ENCODE results near the gene SPOPL.

The SPOPL gene

GRCh38 chr2:138499684-138500083 is 1.9 kb upstream of the SPOPL start:
- H3K27ac ChIP-seq (ENCODE audit: low read length) = no peak overlapping the region
- no peaks in the 10 kb centered on the region for H3K9me3 ChIP-seq (replicated peaks; ENCODE audit: insufficient read depth, low read length)
- DNase-seq = no peak
- H2AFZ ChIP-seq (ENCODE audit: low read length) = no peak overlapping the region
- H3K79me2 ChIP-seq (ENCODE audit: low read length) = peaks cover 28% of the 10 kb centered on the region
- TF ChIP-seq EZH2phosphoT487 (IDR thresholded peaks at IDR 0.05; ENCODE audit: low read length) = no peak
- TF ChIP-seq, protein P1, sequence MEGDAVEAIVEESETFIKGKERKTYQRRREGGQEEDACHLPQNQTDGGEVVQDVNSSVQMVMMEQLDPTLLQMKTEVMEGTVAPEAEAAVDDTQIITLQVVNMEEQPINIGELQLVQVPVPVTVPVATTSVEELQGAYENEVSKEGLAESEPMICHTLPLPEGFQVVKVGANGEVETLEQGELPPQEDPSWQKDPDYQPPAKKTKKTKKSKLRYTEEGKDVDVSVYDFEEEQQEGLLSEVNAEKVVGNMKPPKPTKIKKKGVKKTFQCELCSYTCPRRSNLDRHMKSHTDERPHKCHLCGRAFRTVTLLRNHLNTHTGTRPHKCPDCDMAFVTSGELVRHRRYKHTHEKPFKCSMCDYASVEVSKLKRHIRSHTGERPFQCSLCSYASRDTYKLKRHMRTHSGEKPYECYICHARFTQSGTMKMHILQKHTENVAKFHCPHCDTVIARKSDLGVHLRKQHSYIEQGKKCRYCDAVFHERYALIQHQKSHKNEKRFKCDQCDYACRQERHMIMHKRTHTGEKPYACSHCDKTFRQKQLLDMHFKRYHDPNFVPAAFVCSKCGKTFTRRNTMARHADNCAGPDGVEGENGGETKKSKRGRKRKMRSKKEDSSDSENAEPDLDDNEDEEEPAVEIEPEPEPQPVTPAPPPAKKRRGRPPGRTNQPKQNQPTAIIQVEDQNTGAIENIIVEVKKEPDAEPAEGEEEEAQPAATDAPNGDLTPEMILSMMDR (IDR thresholded peaks at IDR 0.05; ENCODE audit: low read length) = no peak
- H3K9ac ChIP-seq (ENCODE audit: low read length) = no peak overlapping the region
- H3K4me2 ChIP-seq (ENCODE audit: low read depth, low read length) = no peak overlapping the region
- no peaks in the 10 kb centered on the region for H4K20me1 ChIP-seq (ENCODE audit: insufficient read depth, low read length)
- H3K4me3 ChIP-seq (ENCODE audit: low read length) = no peak overlapping the region
- peaks cover 16% of the 10 kb centered on the region; the same call in 1 of the 2 replicates for H3K4me1 ChIP-seq (ENCODE audit: low read length)
- no peaks in the 10 kb centered on the region for H3K27me3 ChIP-seq (replicated peaks; ENCODE audit: insufficient read depth, low read length)
- no peaks in the 10 kb centered on the region for H3K36me3 ChIP-seq (replicated peaks; ENCODE audit: insufficient read depth, low read length)
- H3F3A ChIP-seq (ENCODE audit: insufficient read depth, low read length) = peaks cover 6% of the 10 kb centered on the region; the same call in 1 of the 2 replicates
- no peaks in the 10 kb centered on the region for H3K9me2 ChIP-seq (replicated peaks; ENCODE audit: insufficient read depth, low read length)

- peak overlapping the region; percentile 99 for H2AFZ ChIP-seq (ENCODE audit: low read length)
- TF ChIP-seq EZH2 (optimal IDR thresholded peaks at IDR 0.05; ENCODE audit: low read depth, low read length) = no peak
- no peak for TF ChIP-seq EZH2phosphoT487 (IDR thresholded peaks at IDR 0.05; ENCODE audit: low read length)
- TF ChIP-seq, protein P1 (IDR thresholded peaks at IDR 0.05; ENCODE audit: low read length) = no peak
Observed at GRCh38 chr2:138500592-138501424, 762 bp upstream of the SPOPL start.

DNA sequence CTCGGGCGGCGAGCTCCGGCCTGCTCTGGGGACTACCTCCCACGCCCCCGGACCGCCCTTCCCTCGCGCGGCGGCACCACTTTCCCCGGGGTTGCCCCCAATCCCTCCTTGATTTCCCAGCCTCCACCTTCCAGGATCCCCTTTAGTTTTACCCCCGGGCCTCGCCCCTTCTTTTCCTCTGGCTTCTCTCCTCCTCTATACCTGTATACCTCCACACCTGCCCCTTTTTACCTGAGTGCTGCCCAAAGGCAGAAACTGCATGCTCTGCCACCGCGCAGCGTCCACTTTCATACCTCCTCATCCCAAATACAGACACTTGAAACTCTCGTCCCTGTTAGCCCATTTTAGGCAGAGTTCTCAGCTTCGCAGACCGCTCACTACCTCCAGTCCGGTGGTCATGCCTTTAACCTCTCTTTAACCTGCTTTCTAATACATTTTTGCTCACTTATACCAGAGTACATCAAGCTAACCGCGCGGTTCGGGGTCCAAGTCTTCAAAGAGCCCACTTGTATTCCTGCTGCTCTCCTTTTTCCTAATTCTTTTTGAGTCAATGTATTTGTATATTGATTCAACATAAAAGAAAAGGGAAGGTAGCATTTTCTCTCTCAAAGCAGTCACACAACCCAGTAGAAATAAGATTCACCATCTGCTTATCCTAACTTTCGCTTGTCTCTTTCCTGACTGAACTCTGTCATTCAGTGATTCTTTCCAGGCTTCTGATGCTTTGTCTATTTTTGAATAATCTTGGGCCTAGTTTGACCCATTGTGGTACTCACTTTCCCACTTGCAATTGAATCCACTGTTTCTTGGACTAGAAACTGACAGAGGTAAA is 901 bp downstream of the SPOPL start:
- H2AFZ ChIP-seq (ENCODE audit: low read length) = peak overlapping the region; percentile 77
- peaks cover 6% of the 10 kb centered on the region; the same call in 1 of the 2 replicates for H3F3A ChIP-seq (ENCODE audit: insufficient read depth, low read length)
- H3K4me3 ChIP-seq (ENCODE audit: low read length) = peak overlapping the region; percentile 87
- 0 out of 2 replicates have a peak, but pooled peaks cover 5% of the 10 kb centered on the region for H4K20me1 ChIP-seq (ENCODE audit: insufficient read depth, low read length)
- H3K9me3 ChIP-seq (replicated peaks; ENCODE audit: insufficient read depth, low read length) = no peaks in the 10 kb centered on the region
- H3K36me3 ChIP-seq (replicated peaks; ENCODE audit: insufficient read depth, low read length) = no peaks in the 10 kb centered on the region
- peaks cover 53% of the 10 kb centered on the region for H3K79me2 ChIP-seq (ENCODE audit: low read length)
- H3K9me2 ChIP-seq (replicated peaks; ENCODE audit: insufficient read depth, low read length) = no peaks in the 10 kb centered on the region
- DNase-seq = peak; percentile 25
- peak overlapping the region; percentile 77 for H3K4me2 ChIP-seq (ENCODE audit: low read depth, low read length)
- H3K4me1 ChIP-seq (ENCODE audit: low read length) = peaks cover 16% of the 10 kb centered on the region; the same call in 1 of the 2 replicates
- peak overlapping the region; percentile 19; the same call in 1 of the 2 replicates for H3K27ac ChIP-seq (ENCODE audit: low read length)
- TF ChIP-seq EZH2 (optimal IDR thresholded peaks at IDR 0.05; ENCODE audit: low read depth, low read length) (no peak), EZH2phosphoT487 (IDR thresholded peaks at IDR 0.05; ENCODE audit: low read length) (no peak)
- TF ChIP-seq, protein P1 (IDR thresholded peaks at IDR 0.05; ENCODE audit: low read length) = no peak
- H3K27me3 ChIP-seq (replicated peaks; ENCODE audit: insufficient read depth, low read length) = no peaks in the 10 kb centered on the region
- H3K9ac ChIP-seq (ENCODE audit: low read length) = peak overlapping the region; percentile 71; the same call in 1 of the 2 replicates

More at GRCh38 chr2:138500592-138501424, 762 bp upstream of the SPOPL start:
- Histone ChIP-seq H3K4me2 (ENCODE audit: low read depth, low read length) (peak overlapping the region; percentile 98), H3K4me1 (ENCODE audit: low read length) (peaks cover 16% of the 10 kb centered on the region; the same call in 1 of the 2 replicates), H3K36me3 (replicated peaks; ENCODE audit: insufficient read depth, low read length) (no peaks in the 10 kb centered on the region), H3K79me2 (ENCODE audit: low read length) (peaks cover 36% of the 10 kb centered on the region), H4K20me1 (ENCODE audit: insufficient read depth, low read length) (0 out of 2 replicates have a peak, but pooled peaks cover 1% of the 10 kb centered on the region), H3K4me3 (ENCODE audit: low read length) (peak overlapping the region; percentile 90), H3K27ac (ENCODE audit: low read length) (peak overlapping the region; percentile 68), H3K27me3 (replicated peaks; ENCODE audit: insufficient read depth, low read length) (no peaks in the 10 kb centered on the region), H3K9ac (ENCODE audit: low read length) (peak overlapping the region; percentile 89), H3K9me3 (replicated peaks; ENCODE audit: insufficient read depth, low read length) (no peaks in the 10 kb centered on the region), H3K9me2 (replicated peaks; ENCODE audit: insufficient read depth, low read length) (no peaks in the 10 kb centered on the region), H3F3A (ENCODE audit: insufficient read depth, low read length) (peaks cover 6% of the 10 kb centered on the region; the same call in 1 of the 2 replicates)
- DNase-seq = peak; percentile 31
